Activated CD4-positive, alpha-beta T cell treated with anti-CD3 and anti-CD28 coated beads, Interleukin-2, amount 50 U/mL, for 24 hours (primary cell): Measurements from ENCODE around the gene MRPS14.
"Not testable (repeated sequence)": the region's sequence is repeated elsewhere in the genome, so short reads cannot be mapped to it uniquely, and the experiment has no call there.

Experiments
- DNase-seq, 2 donors: peaks; one replicate each; pipeline ENCODE4 v3.0.0-alpha.2; 2020; ENCODE audit warnings: low read depth in 1 of 2, low spot score in 1 of 2

Gene MRPS14

DNA sequence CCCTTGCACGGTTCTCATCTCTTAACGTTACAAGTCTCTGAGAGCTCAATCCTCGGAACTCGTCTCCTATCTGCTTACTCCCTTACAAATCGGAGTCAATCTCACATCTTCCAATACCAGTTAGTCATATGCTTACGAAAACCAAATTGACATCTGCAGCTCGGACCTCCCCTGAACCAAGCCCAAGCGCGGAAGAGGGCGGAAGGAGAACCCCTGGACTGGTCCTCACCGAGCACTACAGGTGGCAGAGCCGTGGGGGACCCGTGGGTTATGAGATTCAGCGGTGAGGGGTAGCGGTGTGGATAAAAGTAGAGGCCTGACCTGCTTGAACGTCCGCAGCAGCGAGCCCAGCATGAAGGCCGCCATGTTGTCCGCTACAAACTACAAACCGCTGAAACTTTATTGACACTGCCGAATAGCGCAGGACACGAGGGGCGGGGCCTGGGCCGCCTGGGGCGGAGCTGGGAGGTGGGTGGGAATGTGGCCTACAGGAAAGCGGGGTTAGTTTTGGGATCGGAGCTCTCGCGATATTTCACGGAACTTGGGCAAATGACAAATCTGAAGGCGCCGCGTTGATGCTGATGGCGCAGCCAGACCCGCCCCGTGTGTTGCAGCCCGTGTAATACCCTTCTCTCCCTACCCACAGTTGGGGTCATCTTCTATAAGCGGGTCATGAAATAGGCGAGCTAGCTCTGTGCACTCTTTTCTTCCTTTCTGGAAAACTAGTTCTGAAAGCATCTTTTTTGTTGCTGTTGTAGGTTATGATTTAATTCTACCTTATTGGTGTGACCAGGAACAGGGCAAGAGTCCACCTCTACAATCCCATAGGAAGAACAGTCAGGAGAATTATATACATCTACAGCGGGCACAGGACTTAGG, at the start of gene MRPS14:
Gene MRPS14, minus strand, starts transcription at position 383 of the 879 bp plus-strand sequence. Its CDS starts 17 bp downstream, at position 366.
- DNase-seq, result peak; percentile 96 to 97

DNA sequence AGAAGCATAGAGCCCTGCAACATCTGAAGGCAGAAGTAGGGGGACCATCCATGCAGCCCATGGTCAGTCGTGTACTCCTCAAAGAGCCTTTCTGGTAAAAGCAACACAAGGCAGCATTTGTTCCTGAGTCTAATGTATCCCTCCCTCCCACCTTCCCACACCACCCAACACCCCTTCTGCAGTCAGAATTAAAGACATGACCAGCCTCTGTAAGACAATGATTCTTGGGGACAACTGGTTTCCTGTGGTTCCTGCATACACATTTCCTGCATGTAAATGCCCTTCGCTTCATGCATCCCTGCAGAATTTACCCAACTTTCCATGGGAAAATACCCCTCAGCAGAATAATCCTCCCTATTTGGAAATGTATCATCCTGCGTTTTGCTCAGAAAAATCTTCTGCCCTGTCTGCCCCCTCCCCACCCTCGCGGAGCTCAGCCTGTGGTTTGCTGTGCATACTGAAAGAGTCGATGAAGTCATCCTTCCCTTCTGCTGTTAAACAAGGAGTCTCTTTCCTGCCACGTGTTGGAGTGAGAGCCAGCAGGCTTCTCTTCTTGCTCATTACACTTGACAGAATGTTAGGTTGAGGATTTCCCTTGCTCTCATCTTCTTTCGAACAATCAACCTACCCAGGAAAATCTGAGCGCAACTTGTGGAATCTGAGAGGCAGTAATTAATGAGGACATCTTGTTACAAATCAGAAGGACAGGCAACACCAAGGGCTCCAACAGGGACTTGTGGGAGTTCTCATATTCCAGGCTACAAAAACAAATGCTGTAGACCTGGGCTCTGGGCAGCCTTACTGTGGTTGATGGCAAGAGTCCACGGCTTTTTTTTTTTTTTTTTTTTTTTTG, 49.1 kb upstream of the MRPS14 start:
- peak in 1 of 2 donors; percentile 11 for DNase-seq

DNA sequence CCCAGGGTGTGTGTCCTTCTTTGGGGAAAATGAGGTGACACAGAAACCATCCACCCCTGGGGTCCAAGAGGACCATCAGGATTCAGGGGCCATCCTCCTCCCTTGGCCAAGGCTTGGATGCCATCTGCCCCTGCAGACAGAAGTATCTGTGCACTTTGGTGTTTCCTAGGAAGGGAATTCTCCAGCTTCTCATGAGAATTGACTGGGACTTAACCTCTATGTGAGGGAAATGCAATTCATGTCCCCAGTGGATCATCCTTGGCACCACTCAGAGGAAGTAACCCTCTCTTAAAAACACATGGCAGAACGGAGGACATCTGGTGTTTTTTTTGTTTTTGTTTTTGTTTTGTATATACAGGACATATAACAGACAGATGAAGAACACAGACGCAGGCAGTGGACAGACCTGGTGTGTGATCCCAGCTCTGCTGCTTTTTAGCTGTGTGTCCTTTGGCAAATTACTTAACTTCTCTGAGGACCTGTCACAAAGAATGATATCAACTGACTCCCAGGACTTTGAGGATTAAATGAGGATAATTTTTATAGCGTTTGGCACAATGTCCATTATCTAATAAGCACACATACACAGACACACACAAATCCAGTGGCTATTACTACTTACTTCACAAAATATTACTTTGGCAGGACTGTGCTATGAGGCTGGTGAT, 48.2 kb upstream of the MRPS14 start:
- no peak for DNase-seq

DNA sequence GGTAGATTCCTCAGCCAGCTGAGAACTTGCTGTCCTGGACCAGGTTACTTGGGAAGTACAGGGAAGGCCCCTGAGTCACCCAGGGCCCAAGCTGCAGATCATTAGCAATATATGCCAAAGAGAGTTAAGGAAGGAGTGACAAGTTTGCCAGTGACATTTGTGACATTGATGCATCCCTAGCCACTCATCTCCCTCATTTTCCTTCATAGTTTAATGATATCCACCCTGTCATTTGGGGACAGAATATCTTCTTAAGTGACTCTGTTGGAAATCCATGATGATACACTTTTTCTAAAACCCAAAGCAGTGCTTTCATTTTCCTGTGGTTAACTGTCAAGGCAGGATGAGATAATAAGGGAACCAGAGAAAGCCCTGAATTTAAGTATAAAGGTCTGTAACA, 47.6 kb upstream of the MRPS14 start:
- DNase-seq, result no peak

DNA sequence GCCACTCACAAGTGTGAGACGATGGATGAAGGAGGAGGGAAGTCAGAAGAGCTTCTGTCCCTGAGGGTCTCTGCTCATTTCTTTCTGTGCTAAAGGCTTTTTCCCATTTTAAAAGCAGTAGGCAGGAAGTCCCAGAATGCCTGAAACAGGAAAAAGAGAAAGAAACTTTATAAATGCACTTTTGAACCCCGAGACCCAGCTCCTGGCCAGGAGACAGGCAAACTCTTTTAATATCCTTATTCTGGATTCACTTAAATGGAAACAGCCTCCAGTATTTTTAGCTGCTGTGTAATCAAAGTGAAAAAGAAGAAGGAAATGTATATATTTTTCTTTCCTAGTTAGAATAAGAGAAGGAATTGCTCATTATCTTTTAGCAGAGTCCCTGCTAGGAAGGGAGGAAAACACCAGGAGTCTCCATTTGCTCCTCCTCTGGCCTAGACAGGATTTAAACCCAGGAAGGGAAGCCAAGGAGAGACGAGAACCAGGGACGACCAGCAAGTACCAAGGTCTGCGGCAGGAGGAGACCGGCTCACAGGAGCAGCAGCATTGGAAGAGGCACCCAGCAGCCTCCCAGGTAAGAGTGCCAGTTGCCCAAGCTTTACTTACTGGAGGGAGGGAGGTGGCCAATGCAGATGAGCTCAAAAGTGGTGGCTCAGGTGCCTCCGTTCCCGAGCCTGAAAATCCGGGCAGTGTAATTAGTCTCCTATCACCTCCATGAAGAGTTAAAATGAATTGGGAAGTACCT, 44.3 kb upstream of the MRPS14 start, which contains the start of gene TNN:
Gene TNN, plus strand, starts transcription at position 472 of the 745 bp plus-strand sequence. CDS start 9,586 bp downstream, outside the sequence.
- DNase-seq, result no peak

DNA sequence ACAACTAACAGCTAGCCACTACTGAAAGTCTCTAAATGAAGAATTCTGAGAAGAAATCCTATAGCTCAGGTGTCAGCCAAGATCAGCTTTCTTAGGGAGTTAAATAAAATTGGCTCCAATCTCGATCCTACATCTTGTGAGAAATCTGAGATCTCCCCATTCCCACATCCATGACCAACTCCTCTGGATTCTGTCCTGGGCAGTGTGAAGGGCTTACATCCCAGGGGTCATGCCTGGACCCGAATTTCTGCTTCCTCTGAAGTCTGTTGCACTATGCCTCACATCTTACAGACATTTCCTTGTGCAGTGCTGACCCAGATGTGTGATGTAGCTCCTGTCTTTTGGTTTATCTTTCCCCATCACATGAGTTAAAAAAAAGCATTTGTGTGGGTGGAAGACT, 39.6 kb upstream of the MRPS14 start:
- DNase-seq, result no peak

DNA sequence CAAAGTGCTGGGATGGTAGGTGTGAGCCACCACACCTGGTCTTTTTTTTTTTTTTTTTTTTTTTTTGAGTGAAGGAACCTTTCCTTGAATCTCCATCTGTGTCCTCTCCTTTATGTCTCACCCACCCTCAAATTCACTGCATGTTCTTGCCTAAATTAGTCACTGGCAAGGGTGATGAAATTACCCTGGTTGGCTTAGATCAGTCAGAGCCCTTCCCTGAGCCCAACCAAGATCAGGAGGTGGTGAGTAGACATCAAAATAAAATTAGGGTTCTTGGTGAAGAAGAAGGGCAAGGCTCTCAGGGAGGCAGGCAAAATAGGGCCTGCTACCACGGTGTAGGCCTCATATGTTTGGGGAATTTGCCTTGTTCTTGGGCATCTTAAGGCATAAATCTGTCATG, 39.1 kb upstream of the MRPS14 start:
- no peak for DNase-seq

DNA sequence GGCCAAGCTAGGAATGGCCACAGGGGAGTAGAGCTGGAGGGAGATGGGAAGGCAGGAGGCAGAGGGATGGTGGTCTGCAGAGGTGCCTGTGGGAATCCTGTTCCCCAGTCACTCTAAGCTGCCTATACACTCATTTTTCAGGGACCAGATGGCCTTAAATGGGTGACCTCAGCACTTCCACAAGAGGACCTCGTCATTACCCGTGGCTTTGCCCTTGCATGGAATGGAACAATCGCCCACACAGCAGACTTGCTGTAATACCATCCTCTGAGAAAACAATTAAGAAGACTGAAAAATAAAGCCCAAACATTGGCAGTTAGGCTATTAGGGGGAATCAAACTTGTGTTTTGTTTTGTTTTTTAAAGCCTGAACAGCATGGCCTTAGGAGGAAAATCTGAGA, 31.5 kb upstream of the MRPS14 start:
- no peak for DNase-seq

DNA sequence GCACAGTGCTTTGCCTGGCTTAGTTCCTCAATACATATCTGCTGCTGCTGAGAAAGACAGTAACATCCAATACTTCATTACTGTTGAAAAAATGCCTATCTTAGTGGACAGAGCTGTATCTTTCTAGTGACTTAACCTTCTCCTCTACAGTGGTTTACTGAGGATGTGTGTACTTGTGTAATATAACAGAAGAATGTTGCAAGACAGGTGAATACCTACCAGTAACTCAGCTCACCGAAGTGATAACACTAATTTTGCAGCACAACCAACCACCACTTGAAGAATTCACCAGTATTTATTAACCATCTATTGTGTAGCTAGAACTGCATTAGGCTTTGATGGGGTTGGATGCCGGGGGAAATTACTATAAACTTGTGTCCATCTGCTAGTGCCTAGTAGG, 27.8 kb upstream of the MRPS14 start:
- no peak for DNase-seq

DNA sequence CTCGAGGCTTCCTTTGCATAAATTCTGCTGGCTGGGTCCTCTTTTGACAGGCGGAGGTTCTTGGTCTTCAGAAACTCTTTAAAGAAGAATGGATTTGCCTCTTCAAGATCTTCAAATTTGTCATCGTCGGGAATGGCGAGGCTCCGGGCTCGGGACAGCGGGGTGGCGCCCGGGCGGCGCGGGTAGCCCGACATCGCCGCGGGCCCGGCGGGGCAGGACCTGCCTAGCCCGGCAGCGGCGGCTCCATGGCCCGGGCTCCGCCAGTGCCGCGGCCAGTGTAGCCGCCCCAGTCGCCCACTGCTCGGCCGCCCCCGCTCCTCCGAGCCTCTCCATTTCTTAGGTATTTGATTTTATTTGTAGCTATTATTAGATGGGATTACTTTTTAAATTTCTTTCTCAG, 22.3 kb upstream of the MRPS14 start:
- no peak for DNase-seq

DNA sequence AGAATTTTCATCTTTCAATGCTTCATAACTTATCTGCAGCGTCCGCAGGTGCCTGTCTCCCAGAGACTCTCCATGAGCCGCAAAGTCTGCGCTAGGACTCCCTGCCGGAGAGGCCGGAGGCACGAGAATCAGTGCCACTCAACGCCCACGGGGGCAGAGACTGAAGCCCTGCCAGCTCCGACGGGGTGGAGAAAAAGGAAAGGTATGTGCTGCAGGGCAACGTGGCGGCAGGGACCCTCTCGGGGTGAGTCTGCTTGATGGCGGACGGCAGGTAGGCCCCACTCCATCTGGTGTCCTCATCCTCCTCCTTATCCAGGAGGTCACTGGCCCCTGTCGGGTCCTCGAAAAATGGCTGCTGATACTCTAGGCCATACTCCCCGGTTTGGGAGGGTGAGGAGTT, 21.9 kb upstream of the MRPS14 start:
- DNase-seq, result no peak

DNA sequence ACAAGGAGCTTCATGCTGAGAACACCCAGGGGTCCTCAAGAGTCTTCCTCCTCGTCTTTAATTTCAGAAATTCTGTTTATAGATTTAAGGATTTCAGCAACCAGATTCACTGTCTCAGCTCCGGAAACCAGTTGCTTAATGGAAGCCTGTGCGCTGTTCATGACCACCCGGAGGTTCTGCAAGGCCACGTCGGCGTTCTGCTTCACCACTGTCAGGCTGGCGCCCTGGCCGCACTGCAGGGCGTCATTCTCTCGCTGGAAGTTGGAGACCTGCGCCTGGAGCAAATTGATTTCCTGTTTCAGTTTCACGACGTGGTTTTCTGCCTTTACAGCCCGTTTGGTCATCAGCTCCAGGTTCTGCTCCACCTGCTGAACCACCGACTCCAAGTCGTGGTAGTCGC, 21.4 kb upstream of the MRPS14 start:
- not testable (repeated sequence) for DNase-seq

DNA sequence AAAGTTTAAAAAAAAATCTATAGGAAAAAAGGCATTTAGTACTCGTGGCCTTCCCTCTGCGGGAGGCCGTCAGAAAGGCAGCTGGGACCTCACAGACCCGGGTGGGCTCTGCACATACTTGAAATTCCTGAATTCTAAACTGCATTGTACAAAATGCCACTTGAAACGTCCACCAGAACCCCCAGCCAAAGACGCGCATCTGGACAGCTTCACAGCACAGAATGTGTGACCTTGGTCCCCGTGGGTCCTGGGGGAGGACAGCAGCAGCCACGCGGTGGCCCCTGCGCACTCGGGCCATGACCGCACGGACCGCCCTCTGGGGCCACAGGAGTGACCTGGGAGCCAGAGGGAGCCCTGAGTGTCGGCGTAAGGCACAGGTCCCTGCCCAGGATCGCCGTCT, 20.6 kb upstream of the MRPS14 start:
- DNase-seq, result no peak

DNA sequence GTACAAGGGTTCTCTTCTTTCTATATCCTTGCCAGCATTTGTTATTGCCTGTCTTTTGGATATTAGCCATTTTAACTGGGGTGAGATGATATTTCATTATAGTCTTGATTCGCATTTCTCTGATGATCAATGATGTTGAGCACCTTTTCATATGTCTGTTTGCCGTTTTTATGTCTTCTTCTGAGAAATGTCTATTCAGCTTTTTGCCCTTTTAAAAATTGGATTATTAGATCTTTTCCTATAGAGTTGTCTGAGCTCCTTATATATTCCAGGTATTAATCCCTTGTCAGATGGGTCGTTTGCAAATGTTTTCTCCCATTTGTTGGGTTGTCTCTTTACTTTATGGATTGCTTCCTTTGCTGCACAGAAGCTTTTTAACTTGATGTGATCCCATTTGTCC, 19.4 kb upstream of the MRPS14 start:
- no peak for DNase-seq

DNA sequence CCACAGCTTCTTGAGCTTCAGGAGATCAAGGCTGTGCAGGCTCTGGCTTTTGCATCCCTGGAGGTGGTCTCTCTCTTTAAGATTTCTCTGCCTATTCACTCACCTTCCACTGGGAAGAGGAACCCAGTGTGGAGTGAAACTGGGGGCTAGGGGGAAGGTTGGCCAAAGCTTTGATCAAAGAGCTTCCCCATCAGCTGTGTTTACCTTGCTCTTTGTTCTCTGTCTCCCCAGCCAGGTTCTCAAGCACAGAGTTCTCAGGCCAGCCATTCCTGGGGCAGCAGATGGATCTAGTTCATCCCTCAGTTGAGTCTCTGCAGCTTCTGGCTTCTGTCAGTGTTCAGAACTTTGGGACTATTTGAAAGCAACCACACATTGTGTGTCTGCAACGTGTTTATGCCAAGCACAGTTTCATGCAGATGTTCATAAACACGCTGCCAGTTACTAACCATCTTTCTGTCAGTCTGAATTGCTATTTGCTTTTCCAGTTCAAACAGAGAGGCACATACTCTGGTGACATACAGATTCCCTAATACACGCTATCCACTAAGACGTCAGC, 17.2 kb upstream of the MRPS14 start:
- no peak for DNase-seq

DNA sequence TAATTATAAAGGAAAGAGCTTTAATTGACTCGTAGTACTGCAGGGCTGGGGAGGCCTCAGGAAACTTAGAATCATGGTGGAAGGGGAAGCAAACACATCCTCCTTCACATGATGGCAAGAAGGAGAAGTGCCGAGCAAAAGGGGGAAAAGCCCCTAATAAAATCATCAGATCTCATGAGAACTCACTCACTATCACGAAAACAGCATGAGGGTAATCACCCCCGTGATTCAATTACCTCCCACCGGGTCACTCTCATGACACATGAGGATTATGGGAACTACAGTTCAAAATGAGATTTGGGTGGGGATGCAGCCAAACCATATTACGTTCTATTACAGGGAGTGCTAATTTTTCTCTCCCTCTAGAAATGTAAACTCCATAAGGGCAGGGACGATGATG, 14.2 kb upstream of the MRPS14 start:
- no peak for DNase-seq

DNA sequence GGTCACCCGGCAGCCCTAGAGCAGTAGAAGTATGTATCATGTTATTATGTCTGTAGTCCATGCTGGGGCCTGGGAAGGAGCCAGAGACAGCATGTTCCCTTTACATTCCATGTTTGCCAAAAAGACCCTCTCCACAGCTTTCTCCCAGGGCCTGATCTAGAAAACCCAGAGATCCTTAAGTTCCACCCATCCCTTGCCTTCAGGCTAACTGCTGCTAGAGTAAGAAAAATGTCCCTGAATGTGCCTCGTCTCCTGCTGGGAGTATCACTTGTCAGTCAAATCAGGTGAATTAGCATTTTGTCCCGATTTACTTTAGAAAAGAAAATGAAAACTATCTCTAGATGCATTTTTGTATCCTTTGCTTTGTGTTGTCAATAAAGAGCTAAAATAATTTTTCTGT, 13.3 kb upstream of the MRPS14 start:
- no peak for DNase-seq

DNA sequence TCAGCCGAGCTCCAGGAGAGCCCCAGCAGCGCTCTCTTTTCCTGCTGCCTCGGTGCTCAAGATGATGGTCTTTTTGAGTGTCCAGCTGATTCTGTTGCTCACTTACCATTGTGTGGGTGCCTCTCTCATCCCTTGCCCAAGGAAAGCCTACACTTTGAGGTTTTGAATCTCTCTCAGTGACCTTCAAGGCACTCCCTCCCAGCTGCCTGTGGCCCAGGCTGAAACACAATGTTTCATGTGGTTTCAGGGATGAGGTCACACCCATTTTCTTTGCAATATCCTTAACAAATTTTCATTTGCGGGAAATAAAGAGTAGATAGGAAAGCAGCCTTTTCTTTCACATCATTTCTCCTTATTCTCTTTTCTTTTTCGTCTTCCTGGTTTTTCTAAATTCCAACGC, 12.6 kb upstream of the MRPS14 start:
- no peak for DNase-seq

DNA sequence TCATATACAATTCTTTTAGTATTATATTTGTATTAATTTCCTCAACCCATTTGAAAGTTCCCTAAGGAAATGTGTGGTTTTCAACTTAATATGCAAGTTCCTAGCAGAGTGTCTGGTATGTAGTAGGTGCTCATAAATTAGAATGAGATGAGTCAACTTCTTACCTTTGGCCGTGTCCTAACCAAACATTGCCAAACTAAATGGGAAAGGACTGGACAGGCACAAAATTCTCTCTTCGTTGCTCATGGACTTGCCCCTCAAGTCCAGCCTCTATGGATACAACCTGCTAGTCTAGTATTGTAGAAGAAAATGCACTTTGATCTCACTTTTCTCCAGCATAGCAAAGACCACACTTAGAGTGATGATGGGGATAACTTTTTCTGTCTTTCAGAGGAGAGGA, 11.6 kb upstream of the MRPS14 start:
- DNase-seq, result no peak

DNA sequence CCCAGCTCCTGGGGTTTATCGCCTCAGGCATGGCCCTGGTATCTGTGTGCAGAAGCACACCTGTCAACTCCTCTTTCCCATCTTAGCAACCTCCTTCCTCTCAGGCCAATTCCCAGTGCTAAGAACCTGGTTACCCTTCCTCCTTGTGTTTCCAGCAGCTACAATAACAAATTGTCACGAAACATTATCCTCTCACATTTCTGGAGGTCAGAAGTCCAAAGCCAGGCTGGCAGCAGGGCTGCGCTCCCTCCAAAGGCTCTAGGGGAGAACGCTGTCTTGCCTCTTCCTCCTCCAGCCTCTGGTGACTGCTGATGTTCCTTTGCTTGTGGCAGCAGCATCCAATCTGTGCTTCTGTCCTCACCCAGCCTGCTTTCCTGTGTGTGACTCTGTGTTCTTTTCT, 10.7 kb upstream of the MRPS14 start:
- no peak for DNase-seq

DNA sequence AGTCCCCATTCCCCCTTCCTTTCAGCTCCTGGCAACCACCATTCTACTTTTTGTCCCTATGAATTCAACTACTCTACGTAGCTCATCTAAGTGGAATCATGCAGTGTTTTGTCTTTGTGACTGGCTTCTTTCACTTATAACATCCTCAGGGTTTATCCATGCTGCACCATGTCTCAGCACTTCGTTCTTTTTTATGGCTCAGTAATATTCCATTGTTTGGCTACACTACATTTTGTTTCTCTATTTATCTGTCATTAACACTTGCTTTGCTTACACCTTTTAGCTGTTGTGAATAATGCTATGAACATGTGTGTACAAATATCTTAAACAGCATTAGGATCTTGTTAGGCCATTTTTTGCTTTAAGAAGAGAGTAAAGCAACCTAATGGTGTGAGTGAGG, 1.5 kb upstream of the MRPS14 start:
- DNase-seq, result no peak
